ENCODE measurements around the gene COL23A1. TPM values are rescaled to one million over a fixed set of nuclear protein-coding genes. Genes with fewer than 3 reads are reported as not detected.

COL23A1 gene
- total and polyA plus RNA-seq, 4 donors = 0.76 to 4.4 (median 1.3) TPM

DNA sequence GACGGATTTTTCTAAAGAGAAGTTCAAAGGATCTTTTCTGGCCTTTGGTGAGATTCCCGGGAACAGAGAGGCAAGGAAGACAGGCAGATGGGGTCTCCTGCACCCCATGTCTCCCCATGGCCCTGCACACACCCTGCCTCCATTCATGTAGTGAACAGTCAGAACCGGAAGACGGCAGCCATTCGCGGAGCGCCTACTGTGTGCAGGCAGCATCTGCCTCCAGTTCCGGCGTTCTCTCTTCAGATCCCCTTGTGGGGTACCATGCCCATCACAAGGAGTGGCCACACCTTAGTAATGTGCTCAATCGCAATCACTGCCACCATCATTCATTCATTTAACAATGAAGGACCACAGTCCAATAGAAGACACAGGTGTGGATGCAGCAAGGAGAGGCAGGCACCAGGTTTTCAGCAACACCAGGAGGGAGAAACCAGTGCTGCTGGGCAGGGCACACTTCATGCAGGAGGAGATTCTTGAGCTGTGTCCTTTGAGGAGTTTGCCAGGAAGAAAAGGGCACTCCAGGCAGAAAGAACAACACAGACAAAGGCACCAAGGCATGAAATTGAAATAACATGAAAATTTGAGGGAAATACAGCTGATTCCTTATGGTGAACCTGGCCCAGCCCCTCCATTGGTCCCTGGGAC, 186.1 kb downstream of the COL23A1 start:
- no peak for DNase-seq
- ATAC-seq (ENCODE audit: insufficient read depth, low FRiP score) = no peak
- Histone ChIP-seq H3K27ac (ENCODE audit: low read depth in 1 of 2, low read length in 1 of 2) (no peak overlapping the region), H3K4me1 (ENCODE audit: control insufficient read depth in 5 of 5, insufficient read depth in 5 of 5, low read length in 5 of 5) (peaks cover 0 to under 1% (median 0%) of the 10 kb centered on the region in 5 donors), H3K36me3 (ENCODE audit: control insufficient read depth in 4 of 4, insufficient read depth in 4 of 4, low read length in 4 of 4) (no peaks in the 10 kb centered on the region), H3K27me3 (ENCODE audit: control insufficient read depth in 3 of 3, insufficient read depth in 3 of 3, low read length in 2 of 3) (no peaks in the 10 kb centered on the region), H3K9ac (ENCODE audit: insufficient read depth in 1 of 2, low read length in 2 of 2) (no peak overlapping the region), H3K4me3 (no peak overlapping the region), H3K9me3 (ENCODE audit: control insufficient read depth in 4 of 4, insufficient read depth in 3 of 4, low read length in 3 of 4) (peaks cover 0 to 4% (median 2%) of the 10 kb centered on the region in 4 donors)
- 97 to 98% methylated on average over 10 of the region's 10 CpGs for WGBS, 2 donors
- TF ChIP-seq, protein P1, sequence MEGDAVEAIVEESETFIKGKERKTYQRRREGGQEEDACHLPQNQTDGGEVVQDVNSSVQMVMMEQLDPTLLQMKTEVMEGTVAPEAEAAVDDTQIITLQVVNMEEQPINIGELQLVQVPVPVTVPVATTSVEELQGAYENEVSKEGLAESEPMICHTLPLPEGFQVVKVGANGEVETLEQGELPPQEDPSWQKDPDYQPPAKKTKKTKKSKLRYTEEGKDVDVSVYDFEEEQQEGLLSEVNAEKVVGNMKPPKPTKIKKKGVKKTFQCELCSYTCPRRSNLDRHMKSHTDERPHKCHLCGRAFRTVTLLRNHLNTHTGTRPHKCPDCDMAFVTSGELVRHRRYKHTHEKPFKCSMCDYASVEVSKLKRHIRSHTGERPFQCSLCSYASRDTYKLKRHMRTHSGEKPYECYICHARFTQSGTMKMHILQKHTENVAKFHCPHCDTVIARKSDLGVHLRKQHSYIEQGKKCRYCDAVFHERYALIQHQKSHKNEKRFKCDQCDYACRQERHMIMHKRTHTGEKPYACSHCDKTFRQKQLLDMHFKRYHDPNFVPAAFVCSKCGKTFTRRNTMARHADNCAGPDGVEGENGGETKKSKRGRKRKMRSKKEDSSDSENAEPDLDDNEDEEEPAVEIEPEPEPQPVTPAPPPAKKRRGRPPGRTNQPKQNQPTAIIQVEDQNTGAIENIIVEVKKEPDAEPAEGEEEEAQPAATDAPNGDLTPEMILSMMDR (IDR thresholded peaks at IDR 0.05; ENCODE audit: control extremely low read depth, extremely low read depth) = no peak

DNA sequence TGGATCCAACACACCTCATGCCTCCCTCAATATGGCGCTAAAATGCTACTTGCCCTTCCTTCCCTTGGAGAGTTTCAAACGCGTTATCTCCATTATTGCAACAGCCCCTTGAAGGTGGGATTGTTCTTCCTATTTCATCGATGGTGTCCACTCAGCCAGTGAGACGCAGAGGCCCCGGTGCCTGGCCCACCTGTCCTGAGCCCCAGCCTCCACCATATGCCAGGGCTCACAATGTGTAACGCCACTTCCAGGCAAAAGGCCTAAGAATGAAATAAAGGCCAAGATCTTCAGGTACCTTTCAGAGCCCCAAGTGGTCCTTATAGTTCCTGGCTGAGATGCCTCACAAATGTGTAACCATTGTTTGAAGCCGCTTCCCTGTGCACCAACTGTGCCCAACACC, 186.8 kb downstream of the COL23A1 start:
- Histone ChIP-seq H3K27ac (ENCODE audit: low read depth in 1 of 2, low read length in 1 of 2) (no peak overlapping the region), H3K4me1 (ENCODE audit: control insufficient read depth in 5 of 5, insufficient read depth in 5 of 5, low read length in 5 of 5) (peaks cover 0 to 3% (median 0%) of the 10 kb centered on the region in 5 donors), H3K27me3 (ENCODE audit: control insufficient read depth in 3 of 3, insufficient read depth in 3 of 3, low read length in 2 of 3) (no peaks in the 10 kb centered on the region), H3K9me3 (ENCODE audit: control insufficient read depth in 4 of 4, insufficient read depth in 3 of 4, low read length in 3 of 4) (peaks cover 0 to 4% (median 2%) of the 10 kb centered on the region in 4 donors), H3K9ac (ENCODE audit: insufficient read depth in 1 of 2, low read length in 2 of 2) (no peak overlapping the region), H3K4me3 (no peak overlapping the region), H3K36me3 (ENCODE audit: control insufficient read depth in 4 of 4, insufficient read depth in 4 of 4, low read length in 4 of 4) (no peaks in the 10 kb centered on the region)
- TF ChIP-seq, protein P1 (IDR thresholded peaks at IDR 0.05; ENCODE audit: control extremely low read depth, extremely low read depth) = no peak
- 89 to 93% methylated on average over 8 of the region's 8 CpGs for WGBS, 2 donors
- ATAC-seq (ENCODE audit: insufficient read depth, low FRiP score) = no peak
- no peak for DNase-seq

DNA sequence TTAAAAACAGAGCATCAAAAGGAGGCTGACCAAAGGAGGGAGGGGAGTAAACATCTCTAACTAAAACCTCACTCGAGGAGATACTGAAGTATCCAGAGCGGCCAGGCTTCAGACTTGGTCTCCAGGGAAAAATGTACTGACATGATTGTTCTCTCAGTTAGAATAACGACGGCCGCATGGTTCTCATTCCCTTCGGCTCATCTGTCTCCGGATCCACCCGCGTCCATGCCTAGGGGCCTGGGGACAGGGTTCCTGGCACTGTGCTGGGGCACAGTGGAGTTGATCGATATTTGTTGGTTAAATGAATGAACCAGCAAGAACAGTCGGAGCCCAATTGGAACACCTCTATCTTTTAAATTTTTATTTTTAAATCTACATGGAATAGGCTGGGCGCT, 190.5 kb downstream of the COL23A1 start:
- TF ChIP-seq, protein P1 (IDR thresholded peaks at IDR 0.05; ENCODE audit: control extremely low read depth, extremely low read depth) = no peak
- Histone ChIP-seq H3K4me3 (no peak overlapping the region), H3K27me3 (ENCODE audit: control insufficient read depth in 3 of 3, insufficient read depth in 3 of 3, low read length in 2 of 3) (no peaks in the 10 kb centered on the region), H3K9ac (ENCODE audit: insufficient read depth in 1 of 2, low read length in 2 of 2) (no peak overlapping the region), H3K36me3 (ENCODE audit: control insufficient read depth in 4 of 4, insufficient read depth in 4 of 4, low read length in 4 of 4) (no peaks in the 10 kb centered on the region), H3K9me3 (ENCODE audit: control insufficient read depth in 4 of 4, insufficient read depth in 3 of 4, low read length in 3 of 4) (peaks cover 0 to 2% (median 0%) of the 10 kb centered on the region in 4 donors), H3K27ac (ENCODE audit: low read depth in 1 of 2, low read length in 1 of 2) (no peak overlapping the region), H3K4me1 (ENCODE audit: control insufficient read depth in 5 of 5, insufficient read depth in 5 of 5, low read length in 5 of 5) (peaks cover 0 to 15% (median 5%) of the 10 kb centered on the region in 5 donors)
- WGBS, 2 donors = 74 to 87% methylated on average over 12 of the region's 12 CpGs
- no peak for DNase-seq
- no peak for ATAC-seq (ENCODE audit: insufficient read depth, low FRiP score)
